SK-N-SH (cell line): Measurements from ENCODE around the gene GHRL. TPM values are rescaled to one million over a fixed set of nuclear protein-coding genes. Genes with fewer than 3 reads are reported as not detected.

Experiments used
- CTCF ChIA-PET: fragments of 300-600, 350-600 bp; formaldehyde crosslinking; extraction: SDS; loops from one replicate; lab custom pipeline; 2021; lab: Yijun Ruan, JAX
- POLR2A ChIA-PET: fragments of 350-600 bp; sonication (Branson Sonifier 250); formaldehyde crosslinking; extraction: SDS; loops from one replicate; lab custom pipeline; 2020; ENCODE audit warnings: antibody characterized with exemption, inconsistent platforms; lab: Yijun Ruan, JAX
- DNase-seq: peaks from one replicate; pipeline ENCODE4 v3.0.0; 2012
- H2AFZ ChIP-seq: fragments of 200-600 bp; sonication (generic); 2 replicates; pipeline ENCODE4 v1.8.1; 2016; ENCODE audit warnings: antibody characterized with exemption, mild to moderate bottlenecking, low read depth
- H3F3A ChIP-seq: fragments of 200-600 bp; sonication (generic); replicated peaks from 2 replicates; pipeline ENCODE3; 2016; ENCODE audit warnings: antibody characterized with exemption, mild to moderate bottlenecking; ENCODE audit not compliant: insufficient read depth
- H3K27ac ChIP-seq, 2 experiments: fragments of 200-500 bp in 1 of 2; fragments of 200-600 bp in 1 of 2; sonication (Bioruptor generic) in 1 of 2; sonication (generic), shearing (Covaris generic) in 1 of 2; 2 replicates each; pipeline versions ENCODE4 v1.5.1 to v1.6.1; 2014 to 2016; ENCODE audit warnings: low read depth in 2 of 2, inconsistent platforms in 1 of 2, low read length in 1 of 2, mild to moderate bottlenecking in 1 of 2, mixed read lengths in 1 of 2
- H3K27me3 ChIP-seq: fragments of 200-600 bp; sonication (generic), shearing (Covaris generic); 2 replicates; pipeline ENCODE4 v1.6.1; 2016; ENCODE audit warnings: mixed run types; ENCODE audit not compliant: insufficient read depth
- H3K36me3 ChIP-seq, 2 experiments: fragments of 200-500 bp in 1 of 2; fragments of 200-600 bp in 1 of 2; sonication (Bioruptor generic) in 1 of 2; sonication (generic) in 1 of 2; replicated peaks in 1 of 2; 2 replicates each; pipeline versions ENCODE3 to v1.5.1; 2014 to 2016; ENCODE audit warnings: low read length in 1 of 2, mild to moderate bottlenecking in 1 of 2; ENCODE audit not compliant: insufficient read depth in 2 of 2, control insufficient read depth in 1 of 2
- H3K4me1 ChIP-seq, 2 experiments: fragments of 200-500 bp in 1 of 2; fragments of 200-600 bp in 1 of 2; sonication (Bioruptor generic) in 1 of 2; sonication (generic), shearing (Covaris generic) in 1 of 2; 2 replicates each; pipeline versions ENCODE4 v1.5.1 to v1.6.1; 2014 to 2016; ENCODE audit warnings: low read depth in 1 of 2, low read length in 1 of 2, mixed run types in 1 of 2; ENCODE audit not compliant: insufficient read depth in 2 of 2, control insufficient read depth in 1 of 2
- H3K4me2 ChIP-seq: fragments of 200-600 bp; sonication (generic), shearing (Covaris generic); 2 replicates; pipeline ENCODE4 v1.6.1; 2017; ENCODE audit warnings: mixed run types
- H3K4me3 ChIP-seq, 2 experiments: fragments of 200-500 bp in 1 of 2; fragments of 200-600 bp in 1 of 2; sonication (Bioruptor generic) in 1 of 2; sonication (generic), shearing (Covaris generic) in 1 of 2; 2 replicates each; pipeline versions ENCODE4 v1.5.1 to v1.8.1; 2014 to 2016; ENCODE audit warnings: low read depth in 2 of 2, inconsistent platforms in 1 of 2, low read length in 1 of 2, mild to moderate bottlenecking in 1 of 2, mixed read lengths in 1 of 2, moderate library complexity in 1 of 2
- H3K79me2 ChIP-seq: fragments of 200-600 bp; sonication (generic); 2 replicates; pipeline ENCODE4 v1.8.1; 2017; ENCODE audit warnings: mild to moderate bottlenecking; ENCODE audit not compliant: insufficient read depth
- H3K9ac ChIP-seq: fragments of 200-600 bp; sonication (generic); 2 replicates; pipeline ENCODE4 v1.6.1; 2017; ENCODE audit warnings: mixed run types
- H3K9me2 ChIP-seq: fragments of 200-600 bp; sonication (generic); 2 replicates; pipeline ENCODE4 v1.6.1; 2017; ENCODE audit warnings: mixed run types
- H3K9me3 ChIP-seq: fragments of 200-600 bp; sonication (generic); 2 replicates; pipeline ENCODE4 v1.6.1; 2017; ENCODE audit warnings: mixed run types, mild to moderate bottlenecking, moderate library complexity
- H4K20me1 ChIP-seq: fragments of 200-600 bp; sonication (generic); 2 replicates; pipeline ENCODE4 v1.6.1; 2017; ENCODE audit warnings: mild to moderate bottlenecking, mixed run types; ENCODE audit not compliant: insufficient read depth
- CHD2 ChIP-seq: fragments of 150-350 bp; IDR thresholded peaks from 2 replicates; pipeline ENCODE4 v1.6.1; 2018; ENCODE audit warnings: low read length; ENCODE audit not compliant: partially characterized antibody
- EZH2phosphoT487 ChIP-seq: fragments of 200-600 bp; sonication (generic); IDR thresholded peaks from 2 replicates; pipeline ENCODE4 v1.6.1; 2017; ENCODE audit warnings: low read depth, mixed run types, mild to moderate bottlenecking, antibody characterized with exemption, moderate library complexity, borderline replicate concordance
- FOSL2 ChIP-seq: IDR thresholded peaks from 2 replicates; pipeline ENCODE4 v1.4.0; 2012; ENCODE audit warnings: low read depth, mild to moderate bottlenecking, moderate library complexity, borderline replicate concordance
- FOXJ3 ChIP-seq: sonication (generic); formaldehyde crosslinking; IDR thresholded peaks from 2 replicates; pipeline ENCODE4 v1.5.1; 2020; ENCODE audit warnings: mild to moderate bottlenecking, missing genetic modification reagents
- GATA2 ChIP-seq: sonication (generic); formaldehyde crosslinking; IDR thresholded peaks from 2 replicates; pipeline ENCODE4 v1.5.0; 2020; ENCODE audit warnings: mild to moderate bottlenecking, missing genetic modification reagents
- MEF2A ChIP-seq: IDR thresholded peaks from 2 replicates; pipeline ENCODE4 v1.4.0; 2012; ENCODE audit warnings: low read depth, borderline replicate concordance
- MXI1 ChIP-seq: IDR thresholded peaks from 2 replicates; pipeline ENCODE4 v1.6.1; 2012; ENCODE audit warnings: mild to moderate bottlenecking, low read depth, low read length, improper control_type of control experiment
- NFIC ChIP-seq: IDR thresholded peaks from 2 replicates; pipeline ENCODE4 v1.4.0; 2012; ENCODE audit warnings: borderline replicate concordance
- NRF1 ChIP-seq: IDR thresholded peaks from 2 replicates; pipeline ENCODE4 v1.6.1; 2012; ENCODE audit warnings: low read depth, mild to moderate bottlenecking, low read length
- PBX3 ChIP-seq: IDR thresholded peaks from 2 replicates; pipeline ENCODE4; 2012
- POLR2AphosphoS5 ChIP-seq: IDR thresholded peaks from 2 replicates; pipeline ENCODE4 v1.6.1; 2012; ENCODE audit warnings: low read depth, low read length
- RCOR1 ChIP-seq: fragments of 150-350 bp; IDR thresholded peaks from 2 replicates; pipeline ENCODE4 v1.6.1; 2017; ENCODE audit warnings: antibody characterized with exemption, low read length
- RXRA ChIP-seq: IDR thresholded peaks from 2 replicates; pipeline ENCODE4 v1.4.0; 2012; ENCODE audit warnings: low read depth, mild to moderate bottlenecking, borderline replicate concordance
- SIN3A ChIP-seq: IDR thresholded peaks from 2 replicates; pipeline ENCODE4 v1.6.1; 2012; ENCODE audit warnings: low read depth, mild to moderate bottlenecking, low read length, moderate library complexity, borderline replicate concordance
- SMC3 ChIP-seq: IDR thresholded peaks from 2 replicates; pipeline ENCODE4 v1.6.1; 2012; ENCODE audit warnings: low read depth, low read length, improper control_type of control experiment
- TAF1 ChIP-seq: IDR thresholded peaks from 2 replicates; pipeline ENCODE4 v1.6.1; 2012; ENCODE audit warnings: low read depth, mild to moderate bottlenecking, low read length, moderate library complexity, borderline replicate concordance
- TEAD4 ChIP-seq: IDR thresholded peaks from 2 replicates; pipeline ENCODE4 v1.4.0; 2012; ENCODE audit warnings: mild to moderate bottlenecking, borderline replicate concordance; ENCODE audit not compliant: insufficient read depth
- ZBTB33 ChIP-seq: IDR thresholded peaks from 2 replicates; pipeline ENCODE4 v1.4.0; 2012; ENCODE audit warnings: low read depth, borderline replicate concordance
- WGBS: methylation state at CpG from one replicate; pipeline ENCODE4 v1.1.6; 2017; ENCODE audit warnings: low lambda C conversion rate; 5-methylcytosine and 5-hydroxymethylcytosine counted together
- polyA plus RNA-seq, 3 experiments: library from polyadenylated mRNA; depleted of rRNA; stranded (reverse); fragments of >200 nt; gene quantifications; 2 replicates each; pipeline ENCODE4 v1.2.3, GENCODE V29; 2012
- TF ChIP-seq, protein P1 (sequence below): fragments of 150-350 bp; IDR thresholded peaks from 2 replicates; pipeline ENCODE4 v1.6.1; 2017; ENCODE audit warnings: antibody characterized with exemption, low read length, low read depth, borderline replicate concordance
- TF ChIP-seq, protein P2 (sequence below): fragments of 200-600 bp; sonication (generic); IDR thresholded peaks from 2 replicates; pipeline ENCODE4 v1.6.1; 2017; ENCODE audit warnings: antibody characterized with exemption, mild to moderate bottlenecking, moderate library complexity

GHRL gene
- polyA plus RNA-seq, 1 of the 3 experiments (the other 2 are of a cell fraction), result not detected

GRCh38 chr3:10284496-10284895, 8.3 kb downstream of the GHRL start (continued):
- no peak for TF ChIP-seq POLR2AphosphoS5
- TF ChIP-seq RCOR1, result no peak
- TF ChIP-seq MEF2A, result no peak
- TF ChIP-seq TAF1, result no peak
- no peak for TF ChIP-seq CHD2
- TF ChIP-seq TEAD4, result no peak
- TF ChIP-seq SMC3, result no peak
- no peak for TF ChIP-seq PBX3

- H3K9me2 ChIP-seq, result no peaks in the 10 kb centered on the region
- H3K4me2 ChIP-seq, result no peak overlapping the region
- H3K4me1 ChIP-seq, result peaks cover 6 to 19% of the 10 kb centered on the region in 2 experiments; a peak in 2 of 4 replicates
- no peak overlapping the region for H2AFZ ChIP-seq
- no peak for TF ChIP-seq SIN3A
- TF ChIP-seq RCOR1, result 0 out of 2 replicates have a peak, but pooled peaks have one; percentile 66
- TF ChIP-seq MXI1, result 0 out of 2 replicates have a peak, but pooled peaks have one; percentile 35
- no peak overlapping the region for H3K27ac ChIP-seq
- no peaks in the 10 kb centered on the region for H4K20me1 ChIP-seq
- no peaks in the 10 kb centered on the region for H3K79me2 ChIP-seq
- POLR2A ChIA-PET, result interaction anchor here (0.6 kb wide), 1 partner anchor 21 kb away, joined by 3 read pairs; no protein-coding TSS in a partner anchor
- CTCF ChIA-PET, result interaction anchor here (0.9 to 1.4 kb wide), 3 partner anchors 14 to 455 kb away, joined by 3 to 7 read pairs (median 3); no protein-coding TSS in a partner anchor
- H3F3A ChIP-seq, result peaks cover 4% of the 10 kb centered on the region
- no peak overlapping the region for H3K4me3 ChIP-seq
- H3K9me3 ChIP-seq, result no peaks in the 10 kb centered on the region
- peaks cover 29 to 45% of the 10 kb centered on the region in 2 experiments for H3K36me3 ChIP-seq
- DNase-seq, result peak; percentile 48
- 64% methylated on average over 5 of the region's 5 CpGs for WGBS
- H3K27me3 ChIP-seq, result no peaks in the 10 kb centered on the region
- H3K9ac ChIP-seq, result no peak overlapping the region
Observed at GRCh38 chr3:10283638-10284037, 9.1 kb downstream of the GHRL start.

DNA sequence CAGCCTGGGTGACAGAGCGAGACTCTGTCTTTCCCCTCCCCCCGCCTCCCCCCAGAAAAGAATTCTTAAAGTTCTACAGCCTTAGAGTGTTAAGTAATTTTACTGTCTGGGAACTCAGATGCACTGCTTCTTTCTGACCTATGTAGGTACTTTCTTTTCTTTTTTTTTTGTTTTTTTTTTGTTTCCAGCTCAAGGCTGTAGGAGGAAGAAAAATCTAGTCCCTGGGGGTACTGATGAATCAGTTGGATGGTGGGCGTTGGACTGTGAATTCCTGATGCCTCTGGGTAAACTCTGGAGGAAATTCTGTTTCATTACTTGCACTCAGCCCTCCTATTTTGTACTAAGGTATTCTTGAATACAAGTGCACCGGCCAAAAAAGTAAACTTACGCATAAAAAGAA, 10.8 kb downstream of the GHRL start:
- H3K79me2 ChIP-seq, result peaks cover 8% of the 10 kb centered on the region
- H3K4me3 ChIP-seq, result no peak overlapping the region
- 84% methylated on average over 5 of the region's 5 CpGs for WGBS
- no peak overlapping the region for H2AFZ ChIP-seq
- no peaks in the 10 kb centered on the region for H3K9me3 ChIP-seq
- no peaks in the 10 kb centered on the region for H3F3A ChIP-seq
- H3K36me3 ChIP-seq, result peaks cover 25 to 48% of the 10 kb centered on the region in 2 experiments
- TF ChIP-seq MEF2A (no peak), FOXJ3 (CRISPR knock-in tag) (no peak), FOSL2 (no peak), RXRA (no peak), SIN3A (no peak), NFIC (no peak), EZH2phosphoT487 (no peak), GATA2 (no peak), CHD2 (no peak), NRF1 (no peak), ZBTB33 (no peak)
- TF ChIP-seq, protein P1, sequence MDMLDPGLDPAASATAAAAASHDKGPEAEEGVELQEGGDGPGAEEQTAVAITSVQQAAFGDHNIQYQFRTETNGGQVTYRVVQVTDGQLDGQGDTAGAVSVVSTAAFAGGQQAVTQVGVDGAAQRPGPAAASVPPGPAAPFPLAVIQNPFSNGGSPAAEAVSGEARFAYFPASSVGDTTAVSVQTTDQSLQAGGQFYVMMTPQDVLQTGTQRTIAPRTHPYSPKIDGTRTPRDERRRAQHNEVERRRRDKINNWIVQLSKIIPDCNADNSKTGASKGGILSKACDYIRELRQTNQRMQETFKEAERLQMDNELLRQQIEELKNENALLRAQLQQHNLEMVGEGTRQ, result no peak
- TF ChIP-seq, protein P2, sequence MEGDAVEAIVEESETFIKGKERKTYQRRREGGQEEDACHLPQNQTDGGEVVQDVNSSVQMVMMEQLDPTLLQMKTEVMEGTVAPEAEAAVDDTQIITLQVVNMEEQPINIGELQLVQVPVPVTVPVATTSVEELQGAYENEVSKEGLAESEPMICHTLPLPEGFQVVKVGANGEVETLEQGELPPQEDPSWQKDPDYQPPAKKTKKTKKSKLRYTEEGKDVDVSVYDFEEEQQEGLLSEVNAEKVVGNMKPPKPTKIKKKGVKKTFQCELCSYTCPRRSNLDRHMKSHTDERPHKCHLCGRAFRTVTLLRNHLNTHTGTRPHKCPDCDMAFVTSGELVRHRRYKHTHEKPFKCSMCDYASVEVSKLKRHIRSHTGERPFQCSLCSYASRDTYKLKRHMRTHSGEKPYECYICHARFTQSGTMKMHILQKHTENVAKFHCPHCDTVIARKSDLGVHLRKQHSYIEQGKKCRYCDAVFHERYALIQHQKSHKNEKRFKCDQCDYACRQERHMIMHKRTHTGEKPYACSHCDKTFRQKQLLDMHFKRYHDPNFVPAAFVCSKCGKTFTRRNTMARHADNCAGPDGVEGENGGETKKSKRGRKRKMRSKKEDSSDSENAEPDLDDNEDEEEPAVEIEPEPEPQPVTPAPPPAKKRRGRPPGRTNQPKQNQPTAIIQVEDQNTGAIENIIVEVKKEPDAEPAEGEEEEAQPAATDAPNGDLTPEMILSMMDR, result no peak
- no peak overlapping the region for H3K27ac ChIP-seq
- H3K9me2 ChIP-seq, result no peaks in the 10 kb centered on the region
- no peaks in the 10 kb centered on the region for H4K20me1 ChIP-seq
- no peak for DNase-seq
- POLR2A ChIA-PET, result no interaction called here
- CTCF ChIA-PET, result interaction anchor here (2.7 kb wide), 1 partner anchor 18 kb away, joined by 13 read pairs; no protein-coding TSS in a partner anchor
- peaks cover 0 to 21% of the 10 kb centered on the region in 2 experiments; a peak in 1 of 4 replicates for H3K4me1 ChIP-seq
- H3K9ac ChIP-seq, result no peak overlapping the region
- no peaks in the 10 kb centered on the region for H3K27me3 ChIP-seq
- no peak overlapping the region for H3K4me2 ChIP-seq
